GM23248 (cell line): ENCODE data around the gene FKBP9. TPM values are rescaled to one million over a fixed set of nuclear protein-coding genes. Genes with fewer than 3 reads are reported as not detected.

Experiments used
- DNase-seq: peaks from one replicate; pipeline ENCODE4 v3.0.0-alpha.2; 2015
- H2AFZ ChIP-seq: fragments of 200-600 bp; sonication (generic); 2 replicates; pipeline ENCODE4 v1.6.1; 2016; ENCODE audit warnings: antibody characterized with exemption
- H3F3A ChIP-seq: fragments of 200-600 bp; sonication (generic); 2 replicates; pipeline ENCODE4 v1.6.1; 2016; ENCODE audit warnings: mild to moderate bottlenecking, antibody characterized with exemption, mixed run types; ENCODE audit not compliant: insufficient read depth
- H3K27ac ChIP-seq: fragments of 200-600 bp; sonication (generic); 2 replicates; pipeline ENCODE4 v1.5.1; 2016; ENCODE audit warnings: mild to moderate bottlenecking
- H3K27me3 ChIP-seq: fragments of 200-600 bp; sonication (generic); replicated peaks from 2 replicates; pipeline ENCODE4 v1.6.1; 2016; ENCODE audit warnings: mild to moderate bottlenecking; ENCODE audit not compliant: insufficient read depth
- H3K36me3 ChIP-seq: fragments of 200-600 bp; sonication (generic); 2 replicates; pipeline ENCODE4 v1.6.1; 2016; ENCODE audit warnings: low read depth, mild to moderate bottlenecking
- H3K4me1 ChIP-seq: fragments of 200-600 bp; sonication (generic); 2 replicates; pipeline ENCODE4 v1.6.1; 2016; ENCODE audit warnings: mild to moderate bottlenecking; ENCODE audit not compliant: insufficient read depth
- H3K4me2 ChIP-seq: fragments of 200-600 bp; sonication (generic); one replicate; pipeline ENCODE4 v1.6.1; 2016; ENCODE audit warnings: mild to moderate bottlenecking; ENCODE audit not compliant: unreplicated experiment
- H3K4me3 ChIP-seq: fragments of 200-600 bp; sonication (generic); 2 replicates; pipeline ENCODE4 v1.5.1; 2016; ENCODE audit warnings: mild to moderate bottlenecking
- H3K79me2 ChIP-seq: fragments of 200-600 bp; sonication (generic); 2 replicates; pipeline ENCODE4 v1.6.1; 2016; ENCODE audit warnings: mild to moderate bottlenecking; ENCODE audit not compliant: insufficient read depth
- H3K9ac ChIP-seq: fragments of 200-600 bp; sonication (generic); 2 replicates; pipeline ENCODE4 v1.6.1; 2016; ENCODE audit warnings: mild to moderate bottlenecking
- H3K9me2 ChIP-seq: fragments of 200-600 bp; sonication (generic); 2 replicates; pipeline ENCODE4 v1.6.1; 2016; ENCODE audit warnings: mixed run types, mild to moderate bottlenecking, moderate library complexity; ENCODE audit not compliant: insufficient read depth
- H3K9me3 ChIP-seq: fragments of 200-600 bp; sonication (generic); one replicate; pipeline ENCODE4 v1.6.1; 2017; ENCODE audit warnings: low read depth
- H4K20me1 ChIP-seq: fragments of 200-600 bp; sonication (generic); 2 replicates; pipeline ENCODE4 v1.6.0; 2016; ENCODE audit not compliant: insufficient read depth
- EZH2 ChIP-seq: fragments of 200-600 bp; sonication (generic); IDR thresholded peaks from 2 replicates; pipeline ENCODE4 v1.6.1; 2018; ENCODE audit warnings: antibody characterized with exemption, mild to moderate bottlenecking; ENCODE audit not compliant: insufficient read depth, poor library complexity, severe bottlenecking
- EZH2phosphoT487 ChIP-seq: fragments of 200-600 bp; sonication (generic); IDR thresholded peaks from 2 replicates; pipeline ENCODE4 v1.6.1; 2018; ENCODE audit warnings: antibody characterized with exemption, moderate library complexity, mild to moderate bottlenecking, low read depth; ENCODE audit not compliant: insufficient read depth
- WGBS, 2 experiments: methylation state at CpG; one replicate each; pipeline ENCODE4 v1.1.6; 2015 to 2017; ENCODE audit warnings: low lambda C conversion rate in 2 of 2, low coverage in 1 of 2; ENCODE audit errors: missing lambda C conversion rate in 2 of 2; 5-methylcytosine and 5-hydroxymethylcytosine counted together
- in situ Hi-C: fragments of 300-500 bp; cut with MboI; formaldehyde crosslinking; loops from 2 replicates; pipeline ENCODE4 v1.15.0; 2020
- polyA plus RNA-seq: library from polyadenylated mRNA; unstranded; fragments of >200 nt; fragmentation: Nextera tagmentation; extraction: Ambion mirVana; gene quantifications from 2 replicates; pipeline ENCODE4 v1.2.1, GENCODE V29; 2016
- total RNA-seq: library from RNA; depleted of rRNA; stranded (reverse); fragments of >200 nt; shearing (Covaris generic); gene quantifications from 2 replicates; pipeline ENCODE4 v1.2.3, GENCODE V29; 2014

The FKBP9 gene
- total and polyA plus RNA-seq, 2 experiments from 2014 or later = 350 to 556 TPM

- no peak overlapping the region for H3K27ac ChIP-seq
- TF ChIP-seq EZH2 (no peak), EZH2phosphoT487 (no peak)
- H3K4me2 ChIP-seq = no peak overlapping the region
- peaks cover 21% of the 10 kb centered on the region; the same call in 1 of the 2 replicates for H3K36me3 ChIP-seq
- no peaks in the 10 kb centered on the region for H3K4me1 ChIP-seq
- DNase-seq = no peak
- H3K27me3 ChIP-seq = no peaks in the 10 kb centered on the region
- no peaks in the 10 kb centered on the region for H4K20me1 ChIP-seq
- peaks cover 4% of the 10 kb centered on the region; the same call in 1 of the 2 replicates for H3F3A ChIP-seq
- H3K79me2 ChIP-seq = no peaks in the 10 kb centered on the region
- in situ Hi-C loops = no loop called here
- no peak overlapping the region for H3K4me3 ChIP-seq
- no peaks in the 10 kb centered on the region for H3K9me2 ChIP-seq
- WGBS, 2 experiments = 75 to 89% methylated on average over 2 of the region's 2 CpGs
- H3K9me3 ChIP-seq = no peaks in the 10 kb centered on the region
- no peak overlapping the region for H3K9ac ChIP-seq
- no peak overlapping the region for H2AFZ ChIP-seq
Observed at GRCh38 chr7:33009734-33010133, 52.5 kb downstream of the FKBP9 start.

- TF ChIP-seq EZH2phosphoT487 = no peak
- no peak for TF ChIP-seq EZH2
- no peaks in the 10 kb centered on the region for H4K20me1 ChIP-seq
- no peak overlapping the region for H3K4me3 ChIP-seq
- peaks cover 32% of the 10 kb centered on the region for H3K36me3 ChIP-seq
- H3K9me3 ChIP-seq = no peaks in the 10 kb centered on the region
- in situ Hi-C loops = no loop called here
- no peaks in the 10 kb centered on the region for H3K9me2 ChIP-seq
- no peaks in the 10 kb centered on the region for H3K4me1 ChIP-seq
- no peak overlapping the region for H3K27ac ChIP-seq
- H2AFZ ChIP-seq = no peak overlapping the region
- H3K9ac ChIP-seq = no peak overlapping the region
- no peaks in the 10 kb centered on the region for H3K79me2 ChIP-seq
- no peak overlapping the region for H3K4me2 ChIP-seq
- H3K27me3 ChIP-seq = no peaks in the 10 kb centered on the region
- peaks cover 4% of the 10 kb centered on the region; the same call in 1 of the 2 replicates for H3F3A ChIP-seq
- no peak for DNase-seq
Observed at GRCh38 chr7:33012364-33012763, 55.1 kb downstream of the FKBP9 start.

- no peaks in the 10 kb centered on the region for H3K9me3 ChIP-seq
- no peaks in the 10 kb centered on the region for H3K27me3 ChIP-seq
- H3K4me2 ChIP-seq = no peak overlapping the region
- H3K9me2 ChIP-seq = no peaks in the 10 kb centered on the region
- WGBS, 2 experiments = 85 to 89% methylated on average over 4 of the region's 4 CpGs
- peaks cover 34% of the 10 kb centered on the region for H3K79me2 ChIP-seq
- no peaks in the 10 kb centered on the region for H4K20me1 ChIP-seq
- DNase-seq = no peak
- H3K4me3 ChIP-seq = no peak overlapping the region
- no peak overlapping the region for H2AFZ ChIP-seq
- peaks cover 38% of the 10 kb centered on the region for H3K36me3 ChIP-seq
- in situ Hi-C loops = no loop called here
- no peak overlapping the region for H3K9ac ChIP-seq
- H3K27ac ChIP-seq = no peak overlapping the region
- H3K4me1 ChIP-seq = no peaks in the 10 kb centered on the region
- no peaks in the 10 kb centered on the region for H3F3A ChIP-seq
- no peak for TF ChIP-seq EZH2
Observed at GRCh38 chr7:33024189-33024757, 67.0 kb downstream of the FKBP9 start.

GRCh38 chr7:33035776-33036175 lies 78.5 kb downstream of the FKBP9 start:
- DNase-seq = no peak
- H4K20me1 ChIP-seq = no peaks in the 10 kb centered on the region
- no peak overlapping the region for H3K4me3 ChIP-seq
- H3K79me2 ChIP-seq = peaks cover 80% of the 10 kb centered on the region
- no peaks in the 10 kb centered on the region for H3K9me2 ChIP-seq
- no peak overlapping the region for H3K27ac ChIP-seq
- peaks cover 28% of the 10 kb centered on the region for H3F3A ChIP-seq
- H3K4me1 ChIP-seq = peaks cover 45% of the 10 kb centered on the region
- no peak overlapping the region for H3K9ac ChIP-seq
- H2AFZ ChIP-seq = no peak overlapping the region
- H3K27me3 ChIP-seq = no peaks in the 10 kb centered on the region
- no peaks in the 10 kb centered on the region for H3K36me3 ChIP-seq
- in situ Hi-C loops = no loop called here
- no peak overlapping the region for H3K4me2 ChIP-seq
- 98 to 99% methylated on average over 2 of the region's 2 CpGs for WGBS, 2 experiments
- H3K9me3 ChIP-seq = no peaks in the 10 kb centered on the region
- TF ChIP-seq EZH2phosphoT487 = no peak
- TF ChIP-seq EZH2 = no peak

GRCh38 chr7:33038639-33039038 lies 81.4 kb downstream of the FKBP9 start:
- peak overlapping the region; percentile 40 for H3K27ac ChIP-seq
- WGBS, 2 experiments = 24% methylated on average over 2 of the region's 2 CpGs

More at GRCh38 chr7:33038639-33039038, 81.4 kb downstream of the FKBP9 start:
- Histone ChIP-seq H4K20me1 (no peaks in the 10 kb centered on the region), H3K9me3 (no peaks in the 10 kb centered on the region), H3F3A (peaks cover 21% of the 10 kb centered on the region), H3K79me2 (peaks cover 86% of the 10 kb centered on the region), H3K27me3 (no peaks in the 10 kb centered on the region), H2AFZ (peak overlapping the region; percentile 62), H3K4me2 (peak overlapping the region; percentile 100), H3K9me2 (no peaks in the 10 kb centered on the region), H3K4me3 (peak overlapping the region; percentile 81), H3K4me1 (peaks cover 48% of the 10 kb centered on the region), H3K36me3 (no peaks in the 10 kb centered on the region), H3K9ac (peak overlapping the region; percentile 80)
- DNase-seq = peak; percentile 10
- in situ Hi-C loops = no loop called here
- TF ChIP-seq EZH2 (no peak), EZH2phosphoT487 (no peak)
